Prostate gland (tissue), 2 donors: Measurements from ENCODE around the gene GLB1L. TPM values are rescaled to one million over a fixed set of nuclear protein-coding genes. Genes with fewer than 3 reads are reported as not detected.
A peak's percentile ranks its signal among the peaks of the same experiment; 100 is the strongest.

Experiments
- DNase-seq: peaks from one replicate; pipeline ENCODE4 v3.0.0-alpha.2; 2019; ENCODE audit warnings: low spot score
- H3K27ac ChIP-seq, 2 donors: fragments of 200-600 bp; sonication (generic); 2 replicates each; pipeline ENCODE4 v1.5.1; 2017 to 2019
- H3K27me3 ChIP-seq: fragments of 200-600 bp; sonication (generic); replicated peaks from 2 replicates; pipeline ENCODE4 v1.5.1; 2019; ENCODE audit not compliant: insufficient read depth
- H3K36me3 ChIP-seq, 2 donors: fragments of 200-600 bp; sonication (generic); 1 replicate in 1 of 2; 2 replicates in 1 of 2; pipeline versions ENCODE4 v1.5.1 to v1.8.1; 2017 to 2019
- H3K4me1 ChIP-seq: fragments of 200-600 bp; sonication (generic); replicated peaks from 2 replicates; pipeline ENCODE4 v1.5.1; 2019
- H3K4me3 ChIP-seq, 2 donors: fragments of 200-600 bp; sonication (generic); 2 replicates each; pipeline ENCODE4 v1.5.1; 2017 to 2019
- H3K9me3 ChIP-seq: fragments of 200-600 bp; sonication (generic); 2 replicates; pipeline ENCODE4 v1.5.1; 2017
- CTCF ChIP-seq, 4 experiments: fragments of 200-600 bp in 2 of 4; fragments of 450-650 bp in 2 of 4; sonication (generic) in 2 of 4; IDR thresholded peaks; 1 replicate in 3 of 4; 2 replicates in 1 of 4; pipeline ENCODE4 v1.5.1; 2016 to 2019; ENCODE audit warnings: antibody characterized with exemption in 4 of 4, mild to moderate bottlenecking in 2 of 4, moderate library complexity in 2 of 4
- POLR2A ChIP-seq: fragments of 450-650 bp; IDR thresholded peaks from one replicate; pipeline ENCODE4 v1.6.1; 2016; ENCODE audit warnings: antibody characterized with exemption, mild to moderate bottlenecking
- POLR2AphosphoS5 ChIP-seq: sonication (generic); formaldehyde crosslinking; IDR thresholded peaks from one replicate; pipeline ENCODE4 v1.6.1; 2017; ENCODE audit warnings: antibody characterized with exemption
- WGBS: methylation state at CpG from one replicate; pipeline ENCODE4 v1.1.5; 2018; 5-methylcytosine and 5-hydroxymethylcytosine counted together
- intact Hi-C: fragments of 100-400 bp; cut with DNase I; formaldehyde crosslinking; loops from one replicate; pipeline ENCODE4 v1.14.2; 2022
- total RNA-seq, 2 donors: library from RNA; depleted of rRNA; stranded (reverse); fragments of >200 nt; gene quantifications; one replicate each; pipeline ENCODE4 v1.1.0, GENCODE V29; 2016

GLB1L gene
- total RNA-seq, 2 donors from 2014 or later, result 23.1 to 25.0 TPM

- H3K4me1 ChIP-seq, result peaks cover 22% of the 10 kb centered on the region
- 71% methylated on average over 8 of the region's 8 CpGs for WGBS
- DNase-seq, result no peak
- H3K4me3 ChIP-seq, result no peak overlapping the region
- peaks cover 0 to 16% of the 10 kb centered on the region in 2 donors for H3K36me3 ChIP-seq
- H3K9me3 ChIP-seq, result no peaks in the 10 kb centered on the region
- no peaks in the 10 kb centered on the region for H3K27me3 ChIP-seq
- intact Hi-C loops, result no loop called here
- no peak for TF ChIP-seq CTCF (IDR thresholded peaks at IDR 0.05)
- no peak for TF ChIP-seq POLR2AphosphoS5
- no peak for TF ChIP-seq POLR2A
- peak overlapping the region; percentile 16 to 94 for H3K27ac ChIP-seq
Observed at GRCh38 chr2:219281588-219281987, 36.3 kb upstream of the GLB1L start.

GRCh38 chr2:219280651-219281050, 35.4 kb upstream of the GLB1L start:
- TF ChIP-seq POLR2AphosphoS5, result no peak
- no peak for TF ChIP-seq POLR2A
- TF ChIP-seq CTCF (IDR thresholded peaks at IDR 0.05), result no peak
- WGBS, result 87% methylated on average over 4 of the region's 4 CpGs
- peaks cover 20% of the 10 kb centered on the region for H3K4me1 ChIP-seq
- peak overlapping the region; percentile 94 to 98 for H3K27ac ChIP-seq
- H3K4me3 ChIP-seq, result no peak overlapping the region
- peaks cover 0 to 16% of the 10 kb centered on the region in 2 donors for H3K36me3 ChIP-seq
- no peaks in the 10 kb centered on the region for H3K9me3 ChIP-seq
- DNase-seq, result no peak
- H3K27me3 ChIP-seq, result no peaks in the 10 kb centered on the region
- intact Hi-C loops, result no loop called here

GRCh38 chr2:219279916-219280516, 34.8 kb upstream of the GLB1L start:
- Histone ChIP-seq H3K27ac (peak overlapping the region; percentile 94 to 98), H3K36me3 (peaks cover 0 to 16% of the 10 kb centered on the region in 2 donors), H3K27me3 (no peaks in the 10 kb centered on the region), H3K4me3 (peak overlapping the region; percentile 64 to 77), H3K4me1 (peaks cover 13% of the 10 kb centered on the region), H3K9me3 (no peaks in the 10 kb centered on the region)
- TF ChIP-seq POLR2AphosphoS5 (no peak), POLR2A (no peak), CTCF (IDR thresholded peaks at IDR 0.05) (no peak)
- DNase-seq, result no peak
- intact Hi-C loops, result loop anchor here (2.0 kb wide), 1 partner anchor 15 kb away; no protein-coding TSS in a partner anchor
- 43% methylated on average over 12 of the region's 12 CpGs for WGBS

GRCh38 chr2:219279151-219279915, 34.1 kb upstream of the GLB1L start, which contains the start of gene DNAJB2:
TSS of gene DNAJB2 (plus strand) at chr2:219279366. CDS start at chr2:219279834, 468 bp downstream.
- H3K4me1 ChIP-seq, result peaks cover 13% of the 10 kb centered on the region
- intact Hi-C loops, result loop anchor here (2.0 kb wide), 1 partner anchor 15 kb away; no protein-coding TSS in a partner anchor
- peak; percentile 95 for TF ChIP-seq POLR2A
- peak; percentile 98 for TF ChIP-seq POLR2AphosphoS5
- no peak for TF ChIP-seq CTCF (IDR thresholded peaks at IDR 0.05)
- no peaks in the 10 kb centered on the region for H3K9me3 ChIP-seq
- H3K36me3 ChIP-seq, result peaks cover 0 to 9% of the 10 kb centered on the region in 2 donors
- DNase-seq, result peak; percentile 99
- WGBS, result 1% methylated on average over 51 of the region's 65 CpGs
- no peaks in the 10 kb centered on the region for H3K27me3 ChIP-seq
- peak within 1 kb of the TSS; percentile 64 to 77 for H3K4me3 ChIP-seq
- peak within 1 kb of the TSS; percentile 94 to 98 for H3K27ac ChIP-seq
